HG03196 (cell line): ENCODE results near the gene SORL1-AS1.

Experiments
- ATAC-seq: cut with Tn5 transposase; IDR thresholded peaks from one replicate; pipeline ENCODE4 v1.9.1; 2021; ENCODE audit not compliant: unreplicated experiment

Gene SORL1-AS1

GRCh38 chr11:121406291-121406690, 46.5 kb downstream of the SORL1-AS1 start:
- no peak for ATAC-seq

- ATAC-seq: no peak
Measured at GRCh38 chr11:121405646-121406045, 47.1 kb downstream of the SORL1-AS1 start.

GRCh38 chr11:121394785-121395184, 58.0 kb downstream of the SORL1-AS1 start:
- ATAC-seq: no peak

- no peak for ATAC-seq
Measured at GRCh38 chr11:121393855-121394254, 58.9 kb downstream of the SORL1-AS1 start.

GRCh38 chr11:121391914-121392313, 60.9 kb downstream of the SORL1-AS1 start:
- no peak for ATAC-seq

- ATAC-seq: no peak
Measured at GRCh38 chr11:121389651-121390050, 63.1 kb downstream of the SORL1-AS1 start.
